Fibroblast of mammary gland (primary cell): ENCODE measurements around the gene USP36.
A peak's percentile ranks its signal among the peaks of the same experiment; 100 is the strongest.

ENCODE experiments used
- DNase-seq: peaks from one replicate; pipeline ENCODE4 v3.0.0-alpha.2; 2010; ENCODE audit warnings: low read depth
- H3K4me3 ChIP-seq: 2 replicates; pipeline ENCODE4 v1.5.1; 2011; ENCODE audit warnings: low read depth, mild to moderate bottlenecking, low read length, moderate library complexity; ENCODE audit not compliant: control insufficient read depth
- TF ChIP-seq, protein P1 (sequence below): conservative IDR thresholded peaks from 2 replicates; pipeline ENCODE4 v1.5.1; 2011; ENCODE audit warnings: low read depth, low read length, inconsistent platforms; ENCODE audit not compliant: control insufficient read depth, insufficient read depth

USP36 gene

GRCh38 chr17:78844301-78845005 lies 3.8 kb upstream of the USP36 start:
- TF ChIP-seq, protein P1, sequence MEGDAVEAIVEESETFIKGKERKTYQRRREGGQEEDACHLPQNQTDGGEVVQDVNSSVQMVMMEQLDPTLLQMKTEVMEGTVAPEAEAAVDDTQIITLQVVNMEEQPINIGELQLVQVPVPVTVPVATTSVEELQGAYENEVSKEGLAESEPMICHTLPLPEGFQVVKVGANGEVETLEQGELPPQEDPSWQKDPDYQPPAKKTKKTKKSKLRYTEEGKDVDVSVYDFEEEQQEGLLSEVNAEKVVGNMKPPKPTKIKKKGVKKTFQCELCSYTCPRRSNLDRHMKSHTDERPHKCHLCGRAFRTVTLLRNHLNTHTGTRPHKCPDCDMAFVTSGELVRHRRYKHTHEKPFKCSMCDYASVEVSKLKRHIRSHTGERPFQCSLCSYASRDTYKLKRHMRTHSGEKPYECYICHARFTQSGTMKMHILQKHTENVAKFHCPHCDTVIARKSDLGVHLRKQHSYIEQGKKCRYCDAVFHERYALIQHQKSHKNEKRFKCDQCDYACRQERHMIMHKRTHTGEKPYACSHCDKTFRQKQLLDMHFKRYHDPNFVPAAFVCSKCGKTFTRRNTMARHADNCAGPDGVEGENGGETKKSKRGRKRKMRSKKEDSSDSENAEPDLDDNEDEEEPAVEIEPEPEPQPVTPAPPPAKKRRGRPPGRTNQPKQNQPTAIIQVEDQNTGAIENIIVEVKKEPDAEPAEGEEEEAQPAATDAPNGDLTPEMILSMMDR = no peak
- H3K4me3 ChIP-seq = no peak overlapping the region
- peak; percentile 28 for DNase-seq

GRCh38 chr17:78842881-78843565 lies 2.4 kb upstream of the USP36 start:
- peak; percentile 54 for DNase-seq
- no peak overlapping the region for H3K4me3 ChIP-seq
- TF ChIP-seq, protein P1 = peak; percentile 58

- DNase-seq = no peak
- peak overlapping the region; percentile 88 for H3K4me3 ChIP-seq
- TF ChIP-seq, protein P1 = no peak
Observed at GRCh38 chr17:78840530-78840779, 159 bp downstream of the USP36 start.

- peak; percentile 68 for DNase-seq
- H3K4me3 ChIP-seq = peak overlapping the region; percentile 88
- TF ChIP-seq, protein P1 = no peak
Observed at GRCh38 chr17:78839762-78840529, 668 bp downstream of the USP36 start.

- TF ChIP-seq, protein P1 = no peak
- peak overlapping the region; percentile 88 for H3K4me3 ChIP-seq
- DNase-seq = peak; percentile 68
Observed at GRCh38 chr17:78839235-78839761, 1.3 kb downstream of the USP36 start.

GRCh38 chr17:78838574-78839005 lies 2.0 kb downstream of the USP36 start:
- TF ChIP-seq, protein P1 = no peak
- H3K4me3 ChIP-seq = peak overlapping the region; percentile 88
- DNase-seq = no peak
